Heart left ventricle (tissue), 16 donors: ENCODE data around the gene TXNRD2. TPM values are rescaled to one million over a fixed set of nuclear protein-coding genes. Genes with fewer than 3 reads are reported as not detected.
A peak's percentile ranks its signal among the peaks of the same experiment; 100 is the strongest.

Experiments
- ATAC-seq, 4 donors: fragments of 200-7000 bp; cut with Tn5 transposase; one replicate each; pipeline ENCODE4 v1.9.1; 2020 to 2022; ENCODE audit warnings: moderate library complexity in 4 of 4, mild to moderate bottlenecking in 3 of 4, moderate number of reproducible peaks in 1 of 4
- DNase-seq, 5 donors: peaks; one replicate each; pipeline ENCODE4 v3.0.0-alpha.2; 2020
- H3K27ac ChIP-seq, 12 donors: fragments of 200-600 bp; sonication (generic) in 4 of 12; one replicate each; pipeline versions ENCODE4 v1.5.0 to v1.8.0; 2016 to 2022; ENCODE audit warnings: mild to moderate bottlenecking in 2 of 12
- H3K27me3 ChIP-seq, 9 donors: fragments of 200-600 bp; sonication (generic) in 2 of 9; one replicate each; pipeline versions ENCODE4 v1.5.1 to v1.8.0; 2016 to 2022; ENCODE audit warnings: mild to moderate bottlenecking in 3 of 9
- H3K36me3 ChIP-seq, 9 donors: fragments of 200-600 bp; sonication (generic) in 2 of 9; one replicate each; pipeline versions ENCODE4 v1.5.0 to v1.8.0; 2018 to 2022; ENCODE audit warnings: mild to moderate bottlenecking in 2 of 9
- H3K4me1 ChIP-seq, 12 donors: fragments of 200-600 bp; sonication (generic) in 4 of 12; one replicate each; pipeline versions ENCODE4 v1.5.0 to v1.8.0; 2016 to 2022; ENCODE audit warnings: mild to moderate bottlenecking in 3 of 12
- H3K4me3 ChIP-seq, 12 donors: fragments of 200-600 bp; sonication (generic) in 4 of 12; one replicate each; pipeline versions ENCODE4 v1.5.0 to v1.8.0; 2017 to 2022; ENCODE audit warnings: mild to moderate bottlenecking in 9 of 12, moderate library complexity in 4 of 12
- H3K9me3 ChIP-seq, 12 donors: fragments of 200-600 bp; sonication (generic) in 4 of 12; one replicate each; pipeline versions ENCODE4 v1.5.0 to v1.8.0; 2016 to 2022; ENCODE audit warnings: mild to moderate bottlenecking in 1 of 12
- CTCF ChIP-seq, 12 donors: fragments of 200-600 bp; sonication (generic) in 4 of 12; IDR thresholded peaks; one replicate each; pipeline versions ENCODE4 v1.5.0 to v1.8.0; 2018 to 2022; ENCODE audit warnings: antibody characterized with exemption in 12 of 12, mild to moderate bottlenecking in 5 of 12
- POLR2A ChIP-seq, 2 donors: fragments of 450-650 bp; IDR thresholded peaks; one replicate each; pipeline ENCODE4 v1.6.1; 2017; ENCODE audit warnings: antibody characterized with exemption in 2 of 2, mild to moderate bottlenecking in 2 of 2, moderate library complexity in 2 of 2
- WGBS, 4 donors: extraction: QIAGEN DNeasy Blood & Tissue Kit in 2 of 4; methylation state at CpG; one replicate each; pipeline versions ENCODE4 v1.1.5 to v1.1.7; 2013 to 2018; 5-methylcytosine and 5-hydroxymethylcytosine counted together
- intact Hi-C, 10 donors: fragments of 100-400 bp; cut with DNase I; formaldehyde crosslinking; loops; one replicate each; pipeline versions ENCODE4 v1.11.1 to v1.14.2; 2022
- long read RNA-seq, 3 donors: library from polyadenylated mRNA; unstranded; transcript quantifications; one replicate each; pipeline ENCODE4 v2.0.0, GENCODE V29; 2020 to 2021
- polyA plus RNA-seq, 2 donors: library from polyadenylated mRNA; stranded (reverse); fragments of 200-250 nt; gene quantifications; one replicate each; pipeline ENCODE4 v1.2.3, GENCODE V29; 2013
- total RNA-seq, 9 donors: library from RNA; depleted of rRNA in 2 of 9; stranded (reverse); fragments of >200 nt in 2 of 9; fragmentation: NEBNext Ultra II Directional in 3 of 9; extraction: Animal tissue kit (Norgen Biotek cat#: 25700) in 3 of 9; gene quantifications; one replicate each; pipeline versions ENCODE4 v1.1.0 to v1.2.4, GENCODE V29; 2016 to 2023
- donor health status: ischemic (EF 13 %, LVEDD 7.1; RV severe dilation, severe dysfunction).
- donor health status: healthy with polysubstance abuse.
- donor health status: DM: no; HTN: yes; CAD: no.
- donor health status: DM: no; HTN: no; CAD: no.
- donor health status: ischemic (EF 25% LVEDD 6.9; RV normal size, moderate dysfunction).
- donor health status: ischemic (EF 25% LVEDD 5.7; RV mildly dilated, moderate dysfunction).
- donor health status: healthy.
- donor health status: DM: yes; HTN: yes; CAD: no.
- donor health status: ischemic (EF 35%, LVEDD 5.7; RV mildly dilated, moderate dysfunction).
- donor health status: nonischemic (EF 11% LVEDD 7.7; RV severe dilation, severe dysfunction).
- donor health status: DM: yes; HTN: yes; CAD: no.
- donor health status: PGD.
- donor health status: ischemic (EF 29% LVEDD 5.4; RV normal size, mild dysfunction).
- donor health status: nonischemic (EF 23%, LVEDD 6.1; RV moderate dilation, normal function).

TXNRD2 gene
- total RNA-seq: 10 to 100 TPM; 23.5 to 42.5 (median 33.5) TPM
- polyA plus RNA-seq: 10 to 100 TPM; 23.4 to 60.2 TPM
- long read RNA-seq, donor 1, partial matches to known transcripts: 18 of 74 reads
- long read RNA-seq, donor 1, other reads (novel, unspliced or antisense): 53 of 74 reads
- long read RNA-seq, donor 2, transcript TXNRD2-204 (18 exons, 2,115 nt): major isoform, 5 of 74 reads
- long read RNA-seq, donor 2, partial matches to known transcripts: 7 of 74 reads
- long read RNA-seq, donor 2, other reads (novel, unspliced or antisense): 60 of 74 reads
- long read RNA-seq, donor 3, partial matches to known transcripts: 5 of 35 reads
- long read RNA-seq, donor 3, other reads (novel, unspliced or antisense): 29 of 35 reads

- Histone ChIP-seq H3K27me3 (no peaks in the 10 kb centered on the region), H3K36me3 (peaks cover 0 to 6% (median 0%) of the 10 kb centered on the region in 9 donors), H3K4me3 (peak within 1 kb of the TSS; percentile 65 to 99 (median 87)), H3K4me1 (peaks cover 4 to 62% (median 31%) of the 10 kb centered on the region in 12 donors), H3K9me3 (no peaks in the 10 kb centered on the region), H3K27ac (peak within 1 kb of the TSS; percentile 88 to 99 (median 94))
- DNase-seq (peak; percentile 71 to 91 (median 79)), ATAC-seq (peak; percentile 35 to 91 (median 82))
- TF ChIP-seq POLR2A (IDR thresholded peaks at IDR 0.05) (peak in 1 of 2 donors; percentile 32), CTCF (IDR thresholded peaks at IDR 0.05) (no peak)
- intact Hi-C loops: loop anchor here in 1 of 10 donors (5.0 kb wide), 1 partner anchor 89 kb away; the partner anchor contains the start of genes GNB1L and RTL10
- WGBS, 4 donors: 0 to 8% (median 1%) methylated on average over 15 to 63 of the region's 63 CpGs
These were observed at the start of gene TXNRD2, which contains the start of gene COMT for GRCh38 chr22:19941365-19942082. Gene TXNRD2 (minus strand): TSS chr22:19941818. CDS start chr22:19941803, 15 bp downstream. Gene COMT (plus strand): TSS chr22:19941772. CDS start chr22:19962527, 20,755 bp downstream.

GRCh38 chr22:19991395-19991644 is 49.7 kb upstream of the TXNRD2 start:
- DNase-seq (peak in 2 of 5 donors; percentile 9 to 10), ATAC-seq (no peak)
- no peaks in the 10 kb centered on the region for H3K9me3 ChIP-seq
- TF ChIP-seq CTCF (IDR thresholded peaks at IDR 0.05): no peak
- TF ChIP-seq POLR2A (IDR thresholded peaks at IDR 0.05): no peak
- no peak overlapping the region for H3K4me3 ChIP-seq
- peaks cover 0 to 59% (median 22%) of the 10 kb centered on the region in 12 donors for H3K4me1 ChIP-seq
- no peaks in the 10 kb centered on the region for H3K27me3 ChIP-seq
- H3K36me3 ChIP-seq: no peaks in the 10 kb centered on the region
- peak overlapping the region in 3 of 12 donors; percentile 35 to 59 (median 48) for H3K27ac ChIP-seq
- intact Hi-C loops: no loop called here

DNA sequence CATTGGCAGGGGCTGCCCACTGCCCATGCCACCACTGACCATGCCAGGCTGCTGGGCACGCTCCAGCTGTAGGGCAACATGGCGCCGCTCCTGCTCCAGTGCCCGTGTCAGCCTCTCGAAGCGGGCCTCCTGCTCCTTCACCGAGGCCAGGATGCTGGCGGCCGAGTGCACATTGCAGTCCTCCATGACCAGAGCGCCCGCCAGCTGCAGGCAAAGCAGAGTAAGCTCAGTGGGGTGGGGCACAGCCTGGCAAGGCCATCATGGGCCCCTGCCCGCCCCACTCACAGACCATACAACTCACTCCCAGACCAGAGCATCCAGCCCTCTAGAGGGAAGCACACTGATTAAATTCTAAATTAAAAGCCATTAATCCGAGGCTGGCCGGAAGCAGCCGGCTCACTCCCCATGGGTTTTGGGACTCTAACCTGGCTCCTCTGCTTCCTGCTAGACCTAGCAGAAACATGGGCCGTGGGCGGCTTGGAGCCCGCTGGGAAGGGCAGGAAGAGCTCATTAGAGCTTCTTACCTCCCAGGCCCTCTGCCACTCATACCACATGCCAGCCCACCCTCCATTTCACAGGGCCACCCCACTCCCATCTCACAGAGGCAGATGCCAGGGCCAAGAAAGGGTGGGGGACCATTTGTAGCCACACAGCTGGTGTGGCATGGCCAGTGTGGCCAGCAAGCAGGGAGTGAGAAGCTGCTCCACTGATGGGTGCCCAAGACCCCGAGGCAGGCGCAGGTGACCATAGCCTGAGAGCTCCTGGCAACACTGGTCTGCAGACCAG is 49.2 kb upstream of the TXNRD2 start:
- intact Hi-C loops: no loop called here
- Histone ChIP-seq H3K27ac (peak overlapping the region in 2 of 12 donors; percentile 48 to 59), H3K4me3 (no peak overlapping the region), H3K9me3 (no peaks in the 10 kb centered on the region), H3K4me1 (peaks cover 3 to 62% (median 26%) of the 10 kb centered on the region in 12 donors), H3K27me3 (no peaks in the 10 kb centered on the region), H3K36me3 (no peaks in the 10 kb centered on the region)
- DNase-seq (peak in 2 of 5 donors; percentile 20 to 62), ATAC-seq (no peak)
- 80 to 93% (median 88%) methylated on average over 18 to 20 of the region's 20 CpGs for WGBS, 4 donors
- no peak for TF ChIP-seq POLR2A (IDR thresholded peaks at IDR 0.05)
- no peak for TF ChIP-seq CTCF (IDR thresholded peaks at IDR 0.05)
